ENCODE data around the gene SCN3A.
A peak's percentile ranks its signal among the peaks of the same experiment; 100 is the strongest.

Gene SCN3A

GRCh38 chr2:165069151-165069550 lies 134.7 kb downstream of the SCN3A start:
- 0 out of 2 replicates have a peak, but pooled peaks cover 4% of the 10 kb centered on the region for H3K9me3 ChIP-seq (ENCODE audit: low read depth, low read length)
- DNase-seq (ENCODE audit: low read depth, low spot score): no peak
- no peaks in the 10 kb centered on the region for H3K36me3 ChIP-seq (ENCODE audit: insufficient read depth, low read length)
- H3K27ac ChIP-seq: peak overlapping the region; percentile 89
- TF ChIP-seq EZH2 (IDR thresholded peaks at IDR 0.05): no peak
- H3K4me3 ChIP-seq: peak overlapping the region; percentile 85
- no peak overlapping the region for H3K9ac ChIP-seq (ENCODE audit: insufficient read length)

GRCh38 chr2:165068487-165068757 lies 135.4 kb downstream of the SCN3A start:
- no peak for TF ChIP-seq EZH2 (IDR thresholded peaks at IDR 0.05)
- TF ChIP-seq POLR2AphosphoS5 (IDR thresholded peaks at IDR 0.05; ENCODE audit: borderline replicate concordance, low read depth, low read length): no peak
- TF ChIP-seq FOXP2 (optimal IDR thresholded peaks at IDR 0.05; ENCODE audit: control extremely low read depth, extremely low read length, insufficient read depth): no peak
- H3K36me3 ChIP-seq (ENCODE audit: insufficient read depth, low read length): no peaks in the 10 kb centered on the region
- peak overlapping the region; percentile 41 for H3K9ac ChIP-seq (ENCODE audit: insufficient read length)
- H3K9me3 ChIP-seq (ENCODE audit: low read depth, low read length): 0 out of 2 replicates have a peak, but pooled peaks cover under 1% of the 10 kb centered on the region
- peak overlapping the region; percentile 85 for H3K4me3 ChIP-seq
- no peak for DNase-seq (ENCODE audit: low read depth, low spot score)
- H3K27ac ChIP-seq: peak overlapping the region; percentile 89

- H3K4me3 ChIP-seq: peak overlapping the region; percentile 85
- peak overlapping the region; percentile 41 for H3K9ac ChIP-seq (ENCODE audit: insufficient read length)
- peak; percentile 52 for DNase-seq (ENCODE audit: low read depth, low spot score)
- no peaks in the 10 kb centered on the region for H3K9me3 ChIP-seq (ENCODE audit: low read depth, low read length)
- H3K36me3 ChIP-seq (ENCODE audit: insufficient read depth, low read length): no peaks in the 10 kb centered on the region
- TF ChIP-seq POLR2AphosphoS5 (IDR thresholded peaks at IDR 0.05; ENCODE audit: borderline replicate concordance, low read depth, low read length) (peak; percentile 32), EZH2 (IDR thresholded peaks at IDR 0.05) (no peak)
- peak overlapping the region; percentile 89 for H3K27ac ChIP-seq
Observed at GRCh38 chr2:165067643-165068486, 136.0 kb downstream of the SCN3A start.

GRCh38 chr2:165064743-165065142 lies 139.1 kb downstream of the SCN3A start:
- no peaks in the 10 kb centered on the region for H3K36me3 ChIP-seq (ENCODE audit: insufficient read depth, low read length)
- TF ChIP-seq POLR2AphosphoS5 (IDR thresholded peaks at IDR 0.05; ENCODE audit: borderline replicate concordance, low read depth, low read length) (no peak), EZH2 (IDR thresholded peaks at IDR 0.05) (no peak), FOXP2 (optimal IDR thresholded peaks at IDR 0.05; ENCODE audit: control extremely low read depth, extremely low read length, insufficient read depth) (no peak)
- no peak overlapping the region for H3K27ac ChIP-seq

GRCh38 chr2:165060411-165060810 lies 143.4 kb downstream of the SCN3A start:
- Histone ChIP-seq H3K9me3 (ENCODE audit: low read depth, low read length) (no peaks in the 10 kb centered on the region), H3K4me3 (no peak overlapping the region), H3K9ac (ENCODE audit: insufficient read length) (no peak overlapping the region), H3K36me3 (ENCODE audit: insufficient read depth, low read length) (no peaks in the 10 kb centered on the region), H3K27ac (no peak overlapping the region)
- DNase-seq (ENCODE audit: low read depth, low spot score): no peak
- TF ChIP-seq POLR2AphosphoS5 (IDR thresholded peaks at IDR 0.05; ENCODE audit: borderline replicate concordance, low read depth, low read length) (no peak), EZH2 (IDR thresholded peaks at IDR 0.05) (no peak), FOXP2 (optimal IDR thresholded peaks at IDR 0.05; ENCODE audit: control extremely low read depth, extremely low read length, insufficient read depth) (no peak)

More at GRCh38 chr2:165064743-165065142, 139.1 kb downstream of the SCN3A start:
- DNase-seq (ENCODE audit: low read depth, low spot score): no peak
- Histone ChIP-seq H3K9me3 (ENCODE audit: low read depth, low read length) (no peaks in the 10 kb centered on the region), H3K9ac (ENCODE audit: insufficient read length) (no peak overlapping the region), H3K4me3 (no peak overlapping the region)

- Histone ChIP-seq H3K4me3 (no peak overlapping the region), H3K9me3 (ENCODE audit: low read depth, low read length) (no peaks in the 10 kb centered on the region), H3K9ac (ENCODE audit: insufficient read length) (no peak overlapping the region), H3K27ac (no peak overlapping the region), H3K36me3 (ENCODE audit: insufficient read depth, low read length) (no peaks in the 10 kb centered on the region)
- no peak for DNase-seq (ENCODE audit: low read depth, low spot score)
- TF ChIP-seq POLR2AphosphoS5 (IDR thresholded peaks at IDR 0.05; ENCODE audit: borderline replicate concordance, low read depth, low read length) (no peak), EZH2 (IDR thresholded peaks at IDR 0.05) (no peak), FOXP2 (optimal IDR thresholded peaks at IDR 0.05; ENCODE audit: control extremely low read depth, extremely low read length, insufficient read depth) (no peak)
Observed at GRCh38 chr2:165058476-165059265, 145.2 kb downstream of the SCN3A start.

- no peak for DNase-seq (ENCODE audit: low read depth, low spot score)
- H3K36me3 ChIP-seq (ENCODE audit: insufficient read depth, low read length): no peaks in the 10 kb centered on the region
- no peak overlapping the region for H3K4me3 ChIP-seq
- TF ChIP-seq EZH2 (IDR thresholded peaks at IDR 0.05): no peak
- TF ChIP-seq FOXP2 (optimal IDR thresholded peaks at IDR 0.05; ENCODE audit: control extremely low read depth, extremely low read length, insufficient read depth): no peak
- no peak for TF ChIP-seq POLR2AphosphoS5 (IDR thresholded peaks at IDR 0.05; ENCODE audit: borderline replicate concordance, low read depth, low read length)
- no peak overlapping the region for H3K27ac ChIP-seq
- H3K9ac ChIP-seq (ENCODE audit: insufficient read length): no peak overlapping the region
- H3K9me3 ChIP-seq (ENCODE audit: low read depth, low read length): no peaks in the 10 kb centered on the region
Observed at GRCh38 chr2:165057931-165058330, 145.9 kb downstream of the SCN3A start.

- TF ChIP-seq POLR2AphosphoS5 (IDR thresholded peaks at IDR 0.05; ENCODE audit: borderline replicate concordance, low read depth, low read length) (no peak), FOXP2 (optimal IDR thresholded peaks at IDR 0.05; ENCODE audit: control extremely low read depth, extremely low read length, insufficient read depth) (no peak), EZH2 (IDR thresholded peaks at IDR 0.05) (no peak)
- no peak overlapping the region for H3K4me3 ChIP-seq
- H3K9ac ChIP-seq (ENCODE audit: insufficient read length): no peak overlapping the region
- DNase-seq (ENCODE audit: low read depth, low spot score): no peak
- no peak overlapping the region for H3K27ac ChIP-seq
- no peaks in the 10 kb centered on the region for H3K36me3 ChIP-seq (ENCODE audit: insufficient read depth, low read length)
- no peaks in the 10 kb centered on the region for H3K9me3 ChIP-seq (ENCODE audit: low read depth, low read length)
Observed at GRCh38 chr2:165057308-165057707, 146.5 kb downstream of the SCN3A start.

Measured in SK-N-MC (cell line).